HCT116 (cell line): ENCODE data around the gene FER. TPM values are rescaled to one million over a fixed set of nuclear protein-coding genes. Genes with fewer than 3 reads are reported as not detected.

Source experiments
- ATAC-seq: fragments of 200-7000 bp; cut with Tn5 transposase; 2 replicates; pipeline ENCODE4 v1.9.1; 2020; ENCODE audit warnings: mild to moderate bottlenecking, moderate library complexity
- BruUV-seq: library from RNA; stranded (reverse); fragments of 400-500 nt; replicated peaks from 2 replicates; lab custom pipeline; 2021; lab: Mats Ljungman, UMichigan
- CTCF ChIA-PET: fragments of 300-600 bp; sonication (Branson Sonifier 250); formaldehyde crosslinking; loops from one replicate; lab custom pipeline; 2021; ENCODE audit warnings: antibody characterized with exemption; lab: Charles Lee
- POLR2A ChIA-PET: fragments of 300-600, 350-600 bp; sonication (Branson Sonifier 250); formaldehyde crosslinking; loops from one replicate; lab custom pipeline; 2021; ENCODE audit warnings: antibody characterized with exemption; lab: Charles Lee
- RAD21 ChIA-PET, 2 experiments: fragments of 300-600 bp; sonication (Branson Sonifier 250); formaldehyde crosslinking; loops; one replicate each; lab custom pipeline; 2023; ENCODE audit warnings: low total read pairs in 2 of 2; ENCODE audit not compliant: uncharacterized antibody in 2 of 2, unreplicated experiment in 2 of 2, low non-redundant PET in 1 of 2; lab: Charles Lee
- DNase-seq: peaks from one replicate; pipeline ENCODE4 v3.0.0-alpha.2; 2010; ENCODE audit warnings: low read depth, low spot score
- H2AFZ ChIP-seq: fragments of 200-600 bp; shearing (Covaris generic), sonication (generic); 2 replicates; pipeline ENCODE4 v1.6.1; 2017; ENCODE audit warnings: low read depth, mixed run types, mixed read lengths, antibody characterized with exemption, low read length; ENCODE audit not compliant: poor library complexity, severe bottlenecking
- H3K27ac ChIP-seq: 2 replicates; pipeline ENCODE4 v1.5.1; 2012; ENCODE audit warnings: low read depth, low read length
- H3K27me3 ChIP-seq: fragments of 200-600 bp; sonication (generic); 2 replicates; pipeline ENCODE4 v1.6.1; 2016; ENCODE audit warnings: mixed run types, low read length, mixed read lengths; ENCODE audit not compliant: insufficient read depth
- H3K36me3 ChIP-seq, 2 experiments: fragments of 200-500 bp in 1 of 2; fragments of 200-600 bp in 1 of 2; sonication (Bioruptor generic) in 1 of 2; sonication (generic) in 1 of 2; 2 replicates each; pipeline versions ENCODE4 v1.5.1 to v1.6.1; 2014 to 2016; ENCODE audit warnings: low read length in 2 of 2, inconsistent platforms in 1 of 2, mixed read lengths in 1 of 2, mixed run types in 1 of 2; ENCODE audit not compliant: insufficient read depth in 2 of 2, control insufficient read depth in 1 of 2
- H3K4me1 ChIP-seq, 2 experiments: fragments of 200-600 bp in 1 of 2; sonication (generic) in 1 of 2; 2 replicates each; pipeline versions ENCODE4 v1.5.1 to v1.6.1; 2012 to 2017; ENCODE audit warnings: low read length in 2 of 2, inconsistent platforms in 1 of 2, mild to moderate bottlenecking in 1 of 2, mixed read lengths in 1 of 2, mixed run types in 1 of 2, moderate library complexity in 1 of 2; ENCODE audit not compliant: insufficient read depth in 2 of 2, control insufficient read depth in 1 of 2
- H3K4me2 ChIP-seq: fragments of 200-600 bp; sonication (generic); 2 replicates; pipeline ENCODE4 v1.6.1; 2017; ENCODE audit warnings: mixed run types, low read length, mixed read lengths
- H3K4me3 ChIP-seq, 2 experiments: fragments of 200-600 bp in 1 of 2; sonication (generic) in 1 of 2; replicated peaks in 1 of 2; 2 replicates each; pipeline ENCODE4 v1.5.1; 2011 to 2016; ENCODE audit warnings: low read length in 2 of 2, control low read depth in 1 of 2, low read depth in 1 of 2, mild to moderate bottlenecking in 1 of 2, mixed read lengths in 1 of 2, mixed run types in 1 of 2
- H3K79me2 ChIP-seq: fragments of 200-600 bp; sonication (generic); 2 replicates; pipeline ENCODE4 v1.6.1; 2017; ENCODE audit warnings: mild to moderate bottlenecking, mixed run types, low read length, moderate library complexity, mixed read lengths; ENCODE audit not compliant: insufficient read depth
- H3K9ac ChIP-seq: fragments of 200-600 bp; sonication (generic); 2 replicates; pipeline ENCODE4 v1.6.1; 2016; ENCODE audit warnings: low read length, mixed read lengths
- H3K9me2 ChIP-seq: fragments of 200-600 bp; sonication (generic), shearing (Covaris generic); 2 replicates; pipeline ENCODE4 v1.6.1; 2017; ENCODE audit warnings: mixed run types, mild to moderate bottlenecking, moderate library complexity; ENCODE audit not compliant: insufficient read depth
- H3K9me3 ChIP-seq, 2 experiments: fragments of 200-500 bp in 1 of 2; fragments of 200-600 bp in 1 of 2; sonication (Bioruptor generic) in 1 of 2; sonication (generic) in 1 of 2; 2 replicates each; pipeline ENCODE4 v1.6.1; 2014 to 2017; ENCODE audit warnings: low read length in 2 of 2, mixed read lengths in 2 of 2, inconsistent platforms in 1 of 2, low read depth in 1 of 2, mild to moderate bottlenecking in 1 of 2, mixed run types in 1 of 2, moderate library complexity in 1 of 2; ENCODE audit not compliant: control insufficient read depth in 1 of 2, insufficient read depth in 1 of 2
- H4K20me1 ChIP-seq: fragments of 200-600 bp; sonication (generic), shearing (Covaris generic); 2 replicates; pipeline ENCODE4 v1.6.1; 2017; ENCODE audit warnings: mixed run types, mild to moderate bottlenecking, moderate library complexity; ENCODE audit not compliant: insufficient read depth
- CBX3 ChIP-seq: IDR thresholded peaks from 2 replicates; pipeline ENCODE4 v1.6.1; 2012; ENCODE audit warnings: low read depth
- ELF1 ChIP-seq: IDR thresholded peaks from 2 replicates; pipeline ENCODE4 v1.6.1; 2012; ENCODE audit warnings: low read depth, borderline replicate concordance
- EZH2 ChIP-seq: fragments of 200-600 bp; sonication (generic); IDR thresholded peaks from 2 replicates; pipeline ENCODE4 v1.6.1; 2017; ENCODE audit warnings: antibody characterized with exemption, mixed run types
- FOSL1 ChIP-seq: IDR thresholded peaks from 2 replicates; pipeline ENCODE4 v1.6.1; 2012; ENCODE audit warnings: low read depth
- JUND ChIP-seq: IDR thresholded peaks from 2 replicates; pipeline ENCODE4 v1.6.1; 2012
- POLR2A ChIP-seq: IDR thresholded peaks from 2 replicates; pipeline ENCODE4 v1.7.0; 2011; ENCODE audit warnings: borderline replicate concordance; ENCODE audit not compliant: insufficient read depth, insufficient read length; ENCODE audit errors: extremely low read depth
- POLR2AphosphoS5 ChIP-seq: IDR thresholded peaks from 2 replicates; pipeline ENCODE4 v1.6.1; 2011; ENCODE audit warnings: mild to moderate bottlenecking, low read depth, low read length, moderate library complexity
- RAD21 ChIP-seq: IDR thresholded peaks from 2 replicates; pipeline ENCODE4 v1.6.1; 2012; ENCODE audit warnings: low read depth, mild to moderate bottlenecking
- SIN3A ChIP-seq: IDR thresholded peaks from 2 replicates; pipeline ENCODE4 v1.6.1; 2012; ENCODE audit warnings: low read depth
- SRF ChIP-seq: IDR thresholded peaks from 2 replicates; pipeline ENCODE4 v1.6.1; 2012; ENCODE audit warnings: low read depth
- TCF7L2 ChIP-seq: IDR thresholded peaks from 2 replicates; pipeline ENCODE4 v1.7.0; 2011; ENCODE audit warnings: borderline replicate concordance, inconsistent platforms; ENCODE audit not compliant: insufficient read depth, insufficient read length; ENCODE audit errors: extremely low read depth
- YY1 ChIP-seq: IDR thresholded peaks from 2 replicates; pipeline ENCODE4 v1.6.1; 2011; ENCODE audit warnings: low read length, low read depth, moderate library complexity, mild to moderate bottlenecking; ENCODE audit not compliant: insufficient replicate concordance; ENCODE audit errors: extremely low read depth
- ZBTB33 ChIP-seq: IDR thresholded peaks from 2 replicates; pipeline ENCODE4 v1.6.1; 2011; ENCODE audit warnings: mild to moderate bottlenecking, low read length, moderate library complexity; ENCODE audit not compliant: insufficient replicate concordance; ENCODE audit errors: extremely low read depth
- ZFX ChIP-seq: fragments of 450-650 bp; IDR thresholded peaks from 2 replicates; pipeline ENCODE4 v1.6.1; 2017
- ZNF274 ChIP-seq: fragments of 200-500 bp; sonication (Bioruptor generic); IDR thresholded peaks from 2 replicates; pipeline ENCODE4 v1.6.1; 2014; ENCODE audit warnings: mild to moderate bottlenecking, low read depth, low read length, inconsistent platforms
- intact Hi-C: fragments of 100-400 bp; cut with micrococcal nuclease; formaldehyde crosslinking; loops from 2 replicates; pipeline ENCODE4 v1.10.0; 2022
- total RNA-seq: library from RNA; stranded (reverse); gene quantifications from one replicate; pipeline ENCODE4 v1.2.1, GENCODE V29; 2021; ENCODE audit not compliant: unreplicated experiment
- TF ChIP-seq, protein P1 (sequence below), 3 experiments: fragments of 200-600 bp in 1 of 3; sonication (generic) in 1 of 3; IDR thresholded peaks in 2 of 3; conservative IDR thresholded peaks in 1 of 3; 2 replicates each; pipeline ENCODE4 v1.5.1; 2012 to 2017; ENCODE audit warnings: low read depth in 2 of 3, low read length in 2 of 3, antibody characterized with exemption in 1 of 3, borderline replicate concordance in 1 of 3, control low read depth in 1 of 3, mild to moderate bottlenecking in 1 of 3, mixed read lengths in 1 of 3, mixed run types in 1 of 3, moderate library complexity in 1 of 3; ENCODE audit not compliant: insufficient read depth in 1 of 3
- TF ChIP-seq, protein P2 (sequence below): IDR thresholded peaks from 2 replicates; pipeline ENCODE4 v1.6.1; 2012
- TF ChIP-seq, protein P3 (sequence below): IDR thresholded peaks from 2 replicates; pipeline ENCODE4 v1.6.1; 2012

Gene FER
- total RNA-seq, 1 experiment from 2014 or later = 32.0 TPM

DNA sequence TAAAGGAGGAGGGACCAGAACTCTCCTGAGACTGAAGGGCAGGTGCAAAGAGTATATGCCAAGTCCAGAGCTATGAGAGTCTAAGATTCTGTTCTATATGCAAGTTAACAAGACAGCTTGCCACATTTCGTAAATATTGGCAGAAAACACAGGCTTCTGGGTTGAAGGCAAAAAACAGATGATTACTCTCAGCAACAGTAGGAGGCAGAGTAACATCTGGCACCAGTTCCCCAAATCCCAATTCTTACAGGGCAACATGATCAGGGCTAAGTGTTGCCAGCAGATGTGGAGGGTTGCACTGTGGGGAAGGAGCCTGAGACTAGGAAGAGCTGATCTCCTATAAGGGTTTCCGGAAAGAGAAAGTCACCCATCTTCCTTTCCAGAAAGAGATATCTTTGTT lies 482.7 kb downstream of the FER start:
- Histone ChIP-seq H3K9ac (no peak overlapping the region), H3K27me3 (no peaks in the 10 kb centered on the region), H3K4me1 (no peaks in the 10 kb centered on the region), H3K36me3 (no peaks in the 10 kb centered on the region), H3K4me2 (no peak overlapping the region), H3K9me3 (no peaks in the 10 kb centered on the region), H2AFZ (no peak overlapping the region), H3K79me2 (no peaks in the 10 kb centered on the region), H3K4me3 (no peak overlapping the region), H3K9me2 (no peaks in the 10 kb centered on the region), H3K27ac (no peak overlapping the region), H4K20me1 (no peaks in the 10 kb centered on the region)
- ATAC-seq = no peak
- CTCF ChIA-PET = no interaction called here
- BruUV-seq = no TSS peak
- RAD21 ChIA-PET = no interaction called here
- DNase-seq = no peak
- no peak for TF ChIP-seq ZFX
- no peak for TF ChIP-seq RAD21
- TF ChIP-seq, protein P1, sequence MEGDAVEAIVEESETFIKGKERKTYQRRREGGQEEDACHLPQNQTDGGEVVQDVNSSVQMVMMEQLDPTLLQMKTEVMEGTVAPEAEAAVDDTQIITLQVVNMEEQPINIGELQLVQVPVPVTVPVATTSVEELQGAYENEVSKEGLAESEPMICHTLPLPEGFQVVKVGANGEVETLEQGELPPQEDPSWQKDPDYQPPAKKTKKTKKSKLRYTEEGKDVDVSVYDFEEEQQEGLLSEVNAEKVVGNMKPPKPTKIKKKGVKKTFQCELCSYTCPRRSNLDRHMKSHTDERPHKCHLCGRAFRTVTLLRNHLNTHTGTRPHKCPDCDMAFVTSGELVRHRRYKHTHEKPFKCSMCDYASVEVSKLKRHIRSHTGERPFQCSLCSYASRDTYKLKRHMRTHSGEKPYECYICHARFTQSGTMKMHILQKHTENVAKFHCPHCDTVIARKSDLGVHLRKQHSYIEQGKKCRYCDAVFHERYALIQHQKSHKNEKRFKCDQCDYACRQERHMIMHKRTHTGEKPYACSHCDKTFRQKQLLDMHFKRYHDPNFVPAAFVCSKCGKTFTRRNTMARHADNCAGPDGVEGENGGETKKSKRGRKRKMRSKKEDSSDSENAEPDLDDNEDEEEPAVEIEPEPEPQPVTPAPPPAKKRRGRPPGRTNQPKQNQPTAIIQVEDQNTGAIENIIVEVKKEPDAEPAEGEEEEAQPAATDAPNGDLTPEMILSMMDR (IDR thresholded peaks at IDR 0.05 in 2 of 3, conservative IDR thresholded peaks at IDR 0.05 in 1 of 3; ENCODE audit: borderline replicate concordance in 1 of 3, insufficient read depth in 1 of 3, low read depth in 2 of 3, low read length in 2 of 3) = no peak
- TF ChIP-seq POLR2A = no peak
- no peak for TF ChIP-seq POLR2AphosphoS5
- TF ChIP-seq, protein P2, sequence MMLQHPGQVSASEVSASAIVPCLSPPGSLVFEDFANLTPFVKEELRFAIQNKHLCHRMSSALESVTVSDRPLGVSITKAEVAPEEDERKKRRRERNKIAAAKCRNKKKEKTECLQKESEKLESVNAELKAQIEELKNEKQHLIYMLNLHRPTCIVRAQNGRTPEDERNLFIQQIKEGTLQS = no peak
- intact Hi-C loops = no loop called here
- POLR2A ChIA-PET = no interaction called here

DNA sequence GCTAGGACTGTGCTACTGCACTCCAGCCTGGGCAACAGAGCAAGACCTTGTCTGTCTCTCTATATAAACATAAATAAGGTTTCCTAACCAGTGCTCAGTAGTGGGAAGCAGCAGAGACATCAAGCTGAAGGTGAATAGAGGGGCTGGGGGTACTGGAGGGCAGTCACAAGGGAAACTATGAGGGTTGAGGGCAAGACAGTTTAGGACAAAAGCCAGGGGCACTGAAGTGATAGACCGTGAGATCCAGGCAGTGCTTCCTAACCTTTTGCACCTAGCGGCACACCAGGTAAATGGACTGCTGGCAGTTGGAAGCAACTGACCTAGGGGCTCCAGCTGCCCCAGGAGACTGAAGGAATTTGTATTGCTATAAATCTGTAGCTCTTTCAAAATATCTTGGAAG lies 483.6 kb downstream of the FER start:
- Histone ChIP-seq H3K9ac (no peak overlapping the region), H3K9me3 (no peaks in the 10 kb centered on the region), H3K4me2 (no peak overlapping the region), H3K27me3 (no peaks in the 10 kb centered on the region), H3K36me3 (no peaks in the 10 kb centered on the region), H3K4me3 (no peak overlapping the region), H3K27ac (no peak overlapping the region), H4K20me1 (no peaks in the 10 kb centered on the region), H2AFZ (no peak overlapping the region), H3K79me2 (no peaks in the 10 kb centered on the region), H3K4me1 (no peaks in the 10 kb centered on the region), H3K9me2 (no peaks in the 10 kb centered on the region)
- BruUV-seq = no TSS peak
- ChIA-PET RAD21 (no interaction called here), POLR2A (no interaction called here), CTCF (no interaction called here)
- ATAC-seq (no peak), DNase-seq (no peak)
- intact Hi-C loops = no loop called here
- TF ChIP-seq, protein P3, sequence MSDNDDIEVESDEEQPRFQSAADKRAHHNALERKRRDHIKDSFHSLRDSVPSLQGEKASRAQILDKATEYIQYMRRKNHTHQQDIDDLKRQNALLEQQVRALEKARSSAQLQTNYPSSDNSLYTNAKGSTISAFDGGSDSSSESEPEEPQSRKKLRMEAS = no peak
- no peak for TF ChIP-seq ELF1
- no peak for TF ChIP-seq SRF
- no peak for TF ChIP-seq SIN3A
- TF ChIP-seq YY1 = no peak
- no peak for TF ChIP-seq FOSL1
- no peak for TF ChIP-seq ZBTB33
- TF ChIP-seq TCF7L2 = no peak
- TF ChIP-seq RAD21 = no peak
- TF ChIP-seq ZNF274 = no peak
- TF ChIP-seq JUND = no peak
- TF ChIP-seq CBX3 = no peak
- no peak for TF ChIP-seq EZH2
- TF ChIP-seq, protein P2 = no peak
